Breast epithelium (tissue), 4 donors: ENCODE measurements around the gene SOX8. TPM values are rescaled to one million over a fixed set of nuclear protein-coding genes. Genes with fewer than 3 reads are reported as not detected.

Source experiments
- DNase-seq, 2 donors: peaks; one replicate each; pipeline ENCODE4 v3.0.0-alpha.2; 2019; ENCODE audit warnings: low spot score in 2 of 2
- H3K27ac ChIP-seq, 2 donors: fragments of 200-600 bp; sonication (generic) in 1 of 2; one replicate each; pipeline ENCODE4 v1.5.1; 2016 to 2019; ENCODE audit warnings: mild to moderate bottlenecking in 1 of 2
- H3K27me3 ChIP-seq, 2 donors: fragments of 200-600 bp; sonication (generic) in 1 of 2; one replicate each; pipeline versions ENCODE4 v1.5.1 to v1.6.0; 2017 to 2019; ENCODE audit warnings: control low read depth in 1 of 2, mild to moderate bottlenecking in 1 of 2
- H3K36me3 ChIP-seq: fragments of 200-600 bp; one replicate; pipeline ENCODE4 v1.5.1; 2019
- H3K4me1 ChIP-seq, 2 donors: fragments of 200-600 bp; sonication (generic); one replicate each; pipeline ENCODE4 v1.5.1; 2016 to 2019; ENCODE audit warnings: control low read depth in 1 of 2
- H3K4me3 ChIP-seq, 3 donors: fragments of 200-600 bp; sonication (generic); 1 replicate in 2 of 3; 2 replicates in 1 of 3; pipeline ENCODE4 v1.5.1; 2016 to 2019; ENCODE audit warnings: mild to moderate bottlenecking in 3 of 3, moderate library complexity in 2 of 3
- H3K9me3 ChIP-seq, 2 donors: fragments of 200-600 bp; sonication (generic) in 1 of 2; one replicate each; pipeline ENCODE4 v1.5.1; 2016 to 2019; ENCODE audit warnings: control low read depth in 1 of 2
- POLR2A ChIP-seq: fragments of 450-650 bp; IDR thresholded peaks from one replicate; pipeline ENCODE4 v1.6.1; 2016; ENCODE audit warnings: antibody characterized with exemption, mild to moderate bottlenecking, moderate library complexity
- POLR2AphosphoS5 ChIP-seq, 3 donors: sonication (generic); formaldehyde crosslinking; IDR thresholded peaks; one replicate each; pipeline ENCODE4 v1.6.1; 2017; ENCODE audit warnings: antibody characterized with exemption in 3 of 3
- intact Hi-C: fragments of 100-400 bp; cut with DNase I; formaldehyde crosslinking; loops from one replicate; pipeline ENCODE4 v1.15.1; 2023; ENCODE audit warnings: low total_unique reads
- total RNA-seq, 3 donors: library from RNA; depleted of rRNA; stranded (reverse); fragments of >200 nt; gene quantifications; one replicate each; pipeline ENCODE4 v1.1.0, GENCODE V29; 2016
- TF ChIP-seq, protein P1 (sequence below), 3 donors: fragments of 450-650 bp; IDR thresholded peaks; one replicate each; pipeline ENCODE4 v1.5.1; 2016 to 2017; ENCODE audit warnings: antibody characterized with exemption in 3 of 3, mild to moderate bottlenecking in 3 of 3, moderate library complexity in 3 of 3

Gene SOX8
- total RNA-seq, 3 donors from 2014 or later, result 0.32 to 6.6 (median 1.3) TPM

DNA sequence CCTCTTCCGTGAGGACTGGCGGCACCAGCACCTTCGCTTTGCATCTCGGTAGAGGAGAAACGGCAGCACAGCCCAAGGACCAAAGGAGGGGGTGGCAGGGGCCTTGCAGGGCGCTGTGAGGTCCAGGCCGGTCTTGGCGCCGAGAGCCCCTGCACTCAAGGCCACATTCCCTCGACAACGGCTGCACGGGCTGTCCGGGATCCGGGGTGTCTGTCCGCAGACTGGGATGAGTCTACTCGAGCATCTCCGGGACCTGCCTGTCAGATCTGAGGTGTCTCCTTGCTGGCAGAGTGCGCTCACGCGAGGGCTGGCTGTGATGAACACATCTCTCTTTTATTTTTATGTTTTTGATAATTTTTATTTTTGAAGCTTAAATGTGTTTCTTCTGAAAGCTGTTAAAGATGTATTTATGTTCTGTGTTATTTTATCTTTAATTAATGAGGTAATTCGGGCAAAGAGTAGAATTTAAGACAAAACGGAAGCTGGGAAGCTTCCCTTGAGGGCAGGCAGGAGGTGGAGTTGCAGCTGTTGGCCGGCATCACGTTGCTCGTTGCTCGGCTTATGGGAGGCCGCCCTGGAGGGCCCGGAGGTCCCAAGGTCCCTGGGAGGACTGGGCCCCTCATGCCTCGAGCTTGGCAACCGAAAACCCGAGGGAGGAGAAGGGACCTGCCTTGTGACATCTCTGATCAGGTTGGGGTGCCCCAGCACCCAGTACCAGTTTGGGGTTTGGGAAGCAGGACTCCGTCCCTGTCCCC, 4.3 kb downstream of the SOX8 start:
- Histone ChIP-seq H3K27me3 (peaks cover 2 to 18% of the 10 kb centered on the region in 2 donors), H3K36me3 (no peaks in the 10 kb centered on the region), H3K9me3 (no peaks in the 10 kb centered on the region), H3K4me1 (peaks cover 0 to 7% of the 10 kb centered on the region in 2 donors), H3K4me3 (no peak overlapping the region), H3K27ac (no peak overlapping the region)
- intact Hi-C loops, result no loop called here
- TF ChIP-seq POLR2AphosphoS5 (IDR thresholded peaks at IDR 0.05) (no peak), POLR2A (no peak)
- TF ChIP-seq, protein P1, sequence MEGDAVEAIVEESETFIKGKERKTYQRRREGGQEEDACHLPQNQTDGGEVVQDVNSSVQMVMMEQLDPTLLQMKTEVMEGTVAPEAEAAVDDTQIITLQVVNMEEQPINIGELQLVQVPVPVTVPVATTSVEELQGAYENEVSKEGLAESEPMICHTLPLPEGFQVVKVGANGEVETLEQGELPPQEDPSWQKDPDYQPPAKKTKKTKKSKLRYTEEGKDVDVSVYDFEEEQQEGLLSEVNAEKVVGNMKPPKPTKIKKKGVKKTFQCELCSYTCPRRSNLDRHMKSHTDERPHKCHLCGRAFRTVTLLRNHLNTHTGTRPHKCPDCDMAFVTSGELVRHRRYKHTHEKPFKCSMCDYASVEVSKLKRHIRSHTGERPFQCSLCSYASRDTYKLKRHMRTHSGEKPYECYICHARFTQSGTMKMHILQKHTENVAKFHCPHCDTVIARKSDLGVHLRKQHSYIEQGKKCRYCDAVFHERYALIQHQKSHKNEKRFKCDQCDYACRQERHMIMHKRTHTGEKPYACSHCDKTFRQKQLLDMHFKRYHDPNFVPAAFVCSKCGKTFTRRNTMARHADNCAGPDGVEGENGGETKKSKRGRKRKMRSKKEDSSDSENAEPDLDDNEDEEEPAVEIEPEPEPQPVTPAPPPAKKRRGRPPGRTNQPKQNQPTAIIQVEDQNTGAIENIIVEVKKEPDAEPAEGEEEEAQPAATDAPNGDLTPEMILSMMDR (IDR thresholded peaks at IDR 0.05), result no peak
- no peak for DNase-seq

DNA sequence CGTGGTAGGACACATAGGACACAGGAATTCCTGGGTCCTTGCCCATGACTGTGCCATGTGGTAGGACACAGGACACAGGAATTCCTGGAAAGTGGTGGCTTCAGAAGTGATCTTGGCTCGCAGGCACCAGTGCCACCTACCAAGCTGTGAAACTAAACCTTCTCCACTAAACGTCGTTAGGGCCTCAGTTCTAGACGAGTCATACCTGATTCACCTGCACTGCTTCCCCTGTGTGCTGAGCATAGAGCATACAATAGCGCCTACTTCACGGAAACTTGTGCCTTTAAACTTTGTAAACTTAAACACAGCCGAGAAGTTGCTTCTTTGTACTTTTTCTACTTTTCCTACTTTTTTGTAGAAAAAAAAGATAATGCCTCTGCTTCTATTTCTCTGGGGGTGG, 4.8 kb downstream of the SOX8 start:
- intact Hi-C loops, result no loop called here
- DNase-seq, result no peak
- peaks cover 0 to 6% of the 10 kb centered on the region in 2 donors for H3K4me1 ChIP-seq
- no peak overlapping the region for H3K4me3 ChIP-seq
- H3K9me3 ChIP-seq, result no peaks in the 10 kb centered on the region
- TF ChIP-seq POLR2A (no peak), POLR2AphosphoS5 (IDR thresholded peaks at IDR 0.05) (no peak)
- TF ChIP-seq, protein P1 (IDR thresholded peaks at IDR 0.05), result no peak
- H3K36me3 ChIP-seq, result no peaks in the 10 kb centered on the region
- H3K27me3 ChIP-seq, result peaks cover 2 to 18% of the 10 kb centered on the region in 2 donors
- H3K27ac ChIP-seq, result no peak overlapping the region

DNA sequence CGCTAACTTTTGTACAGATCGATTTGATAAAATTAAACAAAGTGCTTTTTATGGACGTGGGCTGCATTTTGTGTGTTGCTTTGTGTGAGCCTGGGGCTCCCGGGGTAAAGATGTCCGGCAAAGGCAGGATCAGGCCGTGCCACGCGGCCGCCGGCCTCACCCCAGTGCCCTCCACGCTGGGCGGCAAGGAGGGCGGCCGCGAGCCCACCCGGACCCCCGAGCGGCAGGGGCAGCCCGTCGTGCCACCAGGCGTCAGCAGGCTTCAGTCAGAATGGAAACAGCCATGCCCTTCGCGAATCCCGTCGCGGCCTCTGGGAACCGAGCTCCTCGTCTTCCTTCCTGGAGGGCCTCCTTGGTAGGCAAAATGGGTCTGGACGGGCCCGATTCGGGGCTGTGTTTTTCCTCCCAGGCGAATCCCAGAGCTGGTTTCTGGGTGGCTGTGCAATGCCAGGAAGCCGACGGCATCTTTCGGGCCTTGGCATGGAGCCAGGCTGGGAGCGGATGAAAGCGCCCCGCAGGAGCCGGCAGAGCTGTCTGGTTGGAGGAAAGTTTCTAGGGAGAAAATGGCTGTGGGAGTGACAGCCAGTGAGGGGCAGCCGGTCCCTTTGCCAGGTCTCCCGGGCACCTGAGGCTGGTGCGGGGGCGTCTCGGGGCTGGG, 5.5 kb downstream of the SOX8 start:
- peaks cover 0 to 3% of the 10 kb centered on the region in 2 donors for H3K4me1 ChIP-seq
- no peaks in the 10 kb centered on the region for H3K9me3 ChIP-seq
- no peaks in the 10 kb centered on the region for H3K36me3 ChIP-seq
- no peak for DNase-seq
- no peak overlapping the region for H3K4me3 ChIP-seq
- intact Hi-C loops, result no loop called here
- peaks cover 2 to 21% of the 10 kb centered on the region in 2 donors for H3K27me3 ChIP-seq
- TF ChIP-seq, protein P1 (IDR thresholded peaks at IDR 0.05), result no peak
- TF ChIP-seq POLR2AphosphoS5 (IDR thresholded peaks at IDR 0.05), result no peak
- TF ChIP-seq POLR2A, result no peak
- no peak overlapping the region for H3K27ac ChIP-seq

DNA sequence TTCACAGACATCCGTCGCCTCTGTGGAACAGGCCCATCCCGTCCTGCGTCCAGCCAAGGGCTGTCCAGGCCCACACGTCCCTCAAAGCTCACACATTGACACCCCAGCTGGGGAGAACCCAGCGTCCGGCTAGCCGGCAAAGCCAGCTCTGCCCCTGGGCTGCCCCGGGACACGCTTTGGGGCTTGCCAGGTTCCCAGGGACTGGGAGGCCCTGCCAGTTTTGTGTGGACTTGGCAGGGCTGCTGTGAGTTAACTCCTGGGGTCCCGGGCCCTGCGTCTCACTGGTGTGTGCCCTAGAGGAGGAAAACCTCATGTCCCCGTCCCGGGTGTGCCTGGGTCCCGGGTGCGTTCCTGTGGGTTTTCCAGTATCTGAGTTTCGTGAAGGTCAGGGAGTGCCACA, 6.3 kb downstream of the SOX8 start:
- DNase-seq, result no peak
- no peak overlapping the region for H3K27ac ChIP-seq
- no peaks in the 10 kb centered on the region for H3K4me1 ChIP-seq
- no peak overlapping the region for H3K4me3 ChIP-seq
- TF ChIP-seq, protein P1 (IDR thresholded peaks at IDR 0.05), result no peak
- TF ChIP-seq POLR2A, result no peak
- TF ChIP-seq POLR2AphosphoS5 (IDR thresholded peaks at IDR 0.05), result no peak
- intact Hi-C loops, result no loop called here
- H3K27me3 ChIP-seq, result peaks cover 2 to 15% of the 10 kb centered on the region in 2 donors
- no peaks in the 10 kb centered on the region for H3K36me3 ChIP-seq
- H3K9me3 ChIP-seq, result no peaks in the 10 kb centered on the region
